HCT116 (cell line): ENCODE results near the gene UBE2E1. TPM values are rescaled to one million over a fixed set of nuclear protein-coding genes. Genes with fewer than 3 reads are reported as not detected.

Experiments used
- ATAC-seq: fragments of 200-7000 bp; cut with Tn5 transposase; 2 replicates; pipeline ENCODE4 v1.9.1; 2020; ENCODE audit warnings: mild to moderate bottlenecking, moderate library complexity
- BruUV-seq: library from RNA; stranded (reverse); fragments of 400-500 nt; replicated peaks from 2 replicates; lab custom pipeline; 2021; lab: Mats Ljungman, UMichigan
- CTCF ChIA-PET: fragments of 300-600 bp; sonication (Branson Sonifier 250); formaldehyde crosslinking; loops from one replicate; lab custom pipeline; 2021; ENCODE audit warnings: antibody characterized with exemption; lab: Charles Lee
- POLR2A ChIA-PET: fragments of 300-600, 350-600 bp; sonication (Branson Sonifier 250); formaldehyde crosslinking; loops from one replicate; lab custom pipeline; 2021; ENCODE audit warnings: antibody characterized with exemption; lab: Charles Lee
- RAD21 ChIA-PET, 2 experiments: fragments of 300-600 bp; sonication (Branson Sonifier 250); formaldehyde crosslinking; loops; one replicate each; lab custom pipeline; 2023; ENCODE audit warnings: low total read pairs in 2 of 2; ENCODE audit not compliant: uncharacterized antibody in 2 of 2, unreplicated experiment in 2 of 2, low non-redundant PET in 1 of 2; lab: Charles Lee
- DNase-seq: peaks from one replicate; pipeline ENCODE4 v3.0.0-alpha.2; 2010; ENCODE audit warnings: low read depth, low spot score
- H2AFZ ChIP-seq: fragments of 200-600 bp; shearing (Covaris generic), sonication (generic); 2 replicates; pipeline ENCODE4 v1.6.1; 2017; ENCODE audit warnings: low read depth, mixed run types, mixed read lengths, antibody characterized with exemption, low read length; ENCODE audit not compliant: poor library complexity, severe bottlenecking
- H3K27ac ChIP-seq: 2 replicates; pipeline ENCODE4 v1.5.1; 2012; ENCODE audit warnings: low read depth, low read length
- H3K27me3 ChIP-seq: fragments of 200-600 bp; sonication (generic); 2 replicates; pipeline ENCODE4 v1.6.1; 2016; ENCODE audit warnings: mixed run types, low read length, mixed read lengths; ENCODE audit not compliant: insufficient read depth
- H3K36me3 ChIP-seq, 2 experiments: fragments of 200-500 bp in 1 of 2; fragments of 200-600 bp in 1 of 2; sonication (Bioruptor generic) in 1 of 2; sonication (generic) in 1 of 2; 2 replicates each; pipeline versions ENCODE4 v1.5.1 to v1.6.1; 2014 to 2016; ENCODE audit warnings: low read length in 2 of 2, inconsistent platforms in 1 of 2, mixed read lengths in 1 of 2, mixed run types in 1 of 2; ENCODE audit not compliant: insufficient read depth in 2 of 2, control insufficient read depth in 1 of 2
- H3K4me1 ChIP-seq, 2 experiments: fragments of 200-600 bp in 1 of 2; sonication (generic) in 1 of 2; 2 replicates each; pipeline versions ENCODE4 v1.5.1 to v1.6.1; 2012 to 2017; ENCODE audit warnings: low read length in 2 of 2, inconsistent platforms in 1 of 2, mild to moderate bottlenecking in 1 of 2, mixed read lengths in 1 of 2, mixed run types in 1 of 2, moderate library complexity in 1 of 2; ENCODE audit not compliant: insufficient read depth in 2 of 2, control insufficient read depth in 1 of 2
- H3K4me2 ChIP-seq: fragments of 200-600 bp; sonication (generic); 2 replicates; pipeline ENCODE4 v1.6.1; 2017; ENCODE audit warnings: mixed run types, low read length, mixed read lengths
- H3K4me3 ChIP-seq, 2 experiments: fragments of 200-600 bp in 1 of 2; sonication (generic) in 1 of 2; replicated peaks in 1 of 2; 2 replicates each; pipeline ENCODE4 v1.5.1; 2011 to 2016; ENCODE audit warnings: low read length in 2 of 2, control low read depth in 1 of 2, low read depth in 1 of 2, mild to moderate bottlenecking in 1 of 2, mixed read lengths in 1 of 2, mixed run types in 1 of 2
- H3K79me2 ChIP-seq: fragments of 200-600 bp; sonication (generic); 2 replicates; pipeline ENCODE4 v1.6.1; 2017; ENCODE audit warnings: mild to moderate bottlenecking, mixed run types, low read length, moderate library complexity, mixed read lengths; ENCODE audit not compliant: insufficient read depth
- H3K9ac ChIP-seq: fragments of 200-600 bp; sonication (generic); 2 replicates; pipeline ENCODE4 v1.6.1; 2016; ENCODE audit warnings: low read length, mixed read lengths
- H3K9me2 ChIP-seq: fragments of 200-600 bp; sonication (generic), shearing (Covaris generic); 2 replicates; pipeline ENCODE4 v1.6.1; 2017; ENCODE audit warnings: mixed run types, mild to moderate bottlenecking, moderate library complexity; ENCODE audit not compliant: insufficient read depth
- H3K9me3 ChIP-seq, 2 experiments: fragments of 200-500 bp in 1 of 2; fragments of 200-600 bp in 1 of 2; sonication (Bioruptor generic) in 1 of 2; sonication (generic) in 1 of 2; 2 replicates each; pipeline ENCODE4 v1.6.1; 2014 to 2017; ENCODE audit warnings: low read length in 2 of 2, mixed read lengths in 2 of 2, inconsistent platforms in 1 of 2, low read depth in 1 of 2, mild to moderate bottlenecking in 1 of 2, mixed run types in 1 of 2, moderate library complexity in 1 of 2; ENCODE audit not compliant: control insufficient read depth in 1 of 2, insufficient read depth in 1 of 2
- H4K20me1 ChIP-seq: fragments of 200-600 bp; sonication (generic), shearing (Covaris generic); 2 replicates; pipeline ENCODE4 v1.6.1; 2017; ENCODE audit warnings: mixed run types, mild to moderate bottlenecking, moderate library complexity; ENCODE audit not compliant: insufficient read depth
- ELF1 ChIP-seq: IDR thresholded peaks from 2 replicates; pipeline ENCODE4 v1.6.1; 2012; ENCODE audit warnings: low read depth, borderline replicate concordance
- EZH2phosphoT487 ChIP-seq: fragments of 200-600 bp; IDR thresholded peaks from 2 replicates; pipeline ENCODE4 v1.6.1; 2018; ENCODE audit warnings: antibody characterized with exemption, borderline replicate concordance
- FOSL1 ChIP-seq: IDR thresholded peaks from 2 replicates; pipeline ENCODE4 v1.6.1; 2012; ENCODE audit warnings: low read depth
- JUND ChIP-seq: IDR thresholded peaks from 2 replicates; pipeline ENCODE4 v1.6.1; 2012
- RAD21 ChIP-seq: IDR thresholded peaks from 2 replicates; pipeline ENCODE4 v1.6.1; 2012; ENCODE audit warnings: low read depth, mild to moderate bottlenecking
- YY1 ChIP-seq: IDR thresholded peaks from 2 replicates; pipeline ENCODE4 v1.6.1; 2011; ENCODE audit warnings: low read length, low read depth, moderate library complexity, mild to moderate bottlenecking; ENCODE audit not compliant: insufficient replicate concordance; ENCODE audit errors: extremely low read depth
- ZFX ChIP-seq: fragments of 450-650 bp; IDR thresholded peaks from 2 replicates; pipeline ENCODE4 v1.6.1; 2017
- ZNF274 ChIP-seq: fragments of 200-500 bp; sonication (Bioruptor generic); IDR thresholded peaks from 2 replicates; pipeline ENCODE4 v1.6.1; 2014; ENCODE audit warnings: mild to moderate bottlenecking, low read depth, low read length, inconsistent platforms
- intact Hi-C: fragments of 100-400 bp; cut with micrococcal nuclease; formaldehyde crosslinking; loops from 2 replicates; pipeline ENCODE4 v1.10.0; 2022
- total RNA-seq: library from RNA; stranded (reverse); gene quantifications from one replicate; pipeline ENCODE4 v1.2.1, GENCODE V29; 2021; ENCODE audit not compliant: unreplicated experiment
- TF ChIP-seq, protein P1 (sequence below): IDR thresholded peaks from 2 replicates; pipeline ENCODE4 v1.6.1; 2011; ENCODE audit warnings: mild to moderate bottlenecking, low read length, moderate library complexity; ENCODE audit not compliant: insufficient replicate concordance; ENCODE audit errors: extremely low read depth
- TF ChIP-seq, protein P2 (sequence below), 3 experiments: fragments of 200-600 bp in 1 of 3; sonication (generic) in 1 of 3; IDR thresholded peaks in 2 of 3; conservative IDR thresholded peaks in 1 of 3; 2 replicates each; pipeline ENCODE4 v1.5.1; 2012 to 2017; ENCODE audit warnings: low read depth in 2 of 3, low read length in 2 of 3, antibody characterized with exemption in 1 of 3, borderline replicate concordance in 1 of 3, control low read depth in 1 of 3, mild to moderate bottlenecking in 1 of 3, mixed read lengths in 1 of 3, mixed run types in 1 of 3, moderate library complexity in 1 of 3; ENCODE audit not compliant: insufficient read depth in 1 of 3

Gene UBE2E1
- total RNA-seq, 1 experiment from 2014 or later = 75.1 TPM

DNA sequence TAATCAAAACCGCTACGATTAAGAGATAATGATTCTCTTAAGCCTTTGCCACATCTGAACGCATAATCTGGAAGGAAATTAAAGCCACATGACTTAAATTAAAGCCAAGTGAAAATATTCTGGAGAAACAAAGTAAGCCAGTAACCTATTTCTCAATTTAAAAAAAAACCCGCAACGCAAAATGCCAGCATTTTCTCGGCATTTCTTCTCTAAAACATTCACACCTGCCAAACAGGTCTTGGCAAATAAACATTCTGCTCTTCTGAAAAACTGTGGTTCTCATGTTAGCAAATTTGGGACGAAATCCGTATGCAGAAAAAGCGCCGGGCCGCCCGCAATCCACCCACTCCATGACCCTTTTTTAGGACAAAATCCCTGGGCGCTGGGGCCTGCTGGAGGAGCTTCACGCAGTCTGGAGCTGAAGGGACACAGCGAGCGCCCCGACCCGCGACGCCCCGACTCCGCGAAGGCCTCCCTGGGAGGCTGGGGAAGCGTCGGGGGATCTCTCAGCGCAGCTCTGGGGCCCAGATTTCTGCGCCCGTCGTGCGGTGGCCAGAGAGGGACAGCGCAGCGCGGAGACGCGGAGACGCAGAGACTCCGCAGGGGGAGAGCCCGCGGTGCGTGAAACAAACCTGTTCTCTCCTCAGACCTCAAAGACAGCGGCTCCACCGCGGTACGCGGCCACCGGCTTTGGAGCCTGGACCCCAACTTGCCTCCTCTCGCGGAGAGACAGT, 110.6 kb downstream of the UBE2E1 start:
- RAD21 ChIA-PET = no interaction called here
- CTCF ChIA-PET = interaction anchor here (0.7 to 1.4 kb wide), 2 partner anchors 11 to 28 kb away, joined by 4 to 5 read pairs; no protein-coding TSS in a partner anchor
- intact Hi-C loops = no loop called here
- H3K4me1 ChIP-seq = peaks cover 14 to 23% of the 10 kb centered on the region in 2 experiments; a peak in 3 of 4 replicates
- H3K4me2 ChIP-seq = peak overlapping the region; percentile 83
- H3K9ac ChIP-seq = peak overlapping the region; percentile 98
- POLR2A ChIA-PET = interaction anchor here (0.6 to 4.1 kb wide), 35 partner anchors 9 to 721 kb away, joined by 3 to 69 read pairs (median 4); no protein-coding TSS in a partner anchor
- no peaks in the 10 kb centered on the region for H3K27me3 ChIP-seq
- H4K20me1 ChIP-seq = peaks cover 28% of the 10 kb centered on the region; the same call in 1 of the 2 replicates
- peak overlapping the region; percentile 66 for H3K27ac ChIP-seq
- ATAC-seq = peak; percentile 64
- BruUV-seq = TSS peak; percentile 56
- peak overlapping the region; percentile 87 to 97 for H3K4me3 ChIP-seq
- DNase-seq = no peak
- no peaks in the 10 kb centered on the region for H3K9me3 ChIP-seq
- peak; percentile 83 for TF ChIP-seq ZFX
- TF ChIP-seq YY1 = no peak
- peaks cover 70% of the 10 kb centered on the region for H3K79me2 ChIP-seq
- peaks cover 16 to 26% of the 10 kb centered on the region in 2 experiments for H3K36me3 ChIP-seq
- no peaks in the 10 kb centered on the region for H3K9me2 ChIP-seq
- H2AFZ ChIP-seq = no peak overlapping the region

DNA sequence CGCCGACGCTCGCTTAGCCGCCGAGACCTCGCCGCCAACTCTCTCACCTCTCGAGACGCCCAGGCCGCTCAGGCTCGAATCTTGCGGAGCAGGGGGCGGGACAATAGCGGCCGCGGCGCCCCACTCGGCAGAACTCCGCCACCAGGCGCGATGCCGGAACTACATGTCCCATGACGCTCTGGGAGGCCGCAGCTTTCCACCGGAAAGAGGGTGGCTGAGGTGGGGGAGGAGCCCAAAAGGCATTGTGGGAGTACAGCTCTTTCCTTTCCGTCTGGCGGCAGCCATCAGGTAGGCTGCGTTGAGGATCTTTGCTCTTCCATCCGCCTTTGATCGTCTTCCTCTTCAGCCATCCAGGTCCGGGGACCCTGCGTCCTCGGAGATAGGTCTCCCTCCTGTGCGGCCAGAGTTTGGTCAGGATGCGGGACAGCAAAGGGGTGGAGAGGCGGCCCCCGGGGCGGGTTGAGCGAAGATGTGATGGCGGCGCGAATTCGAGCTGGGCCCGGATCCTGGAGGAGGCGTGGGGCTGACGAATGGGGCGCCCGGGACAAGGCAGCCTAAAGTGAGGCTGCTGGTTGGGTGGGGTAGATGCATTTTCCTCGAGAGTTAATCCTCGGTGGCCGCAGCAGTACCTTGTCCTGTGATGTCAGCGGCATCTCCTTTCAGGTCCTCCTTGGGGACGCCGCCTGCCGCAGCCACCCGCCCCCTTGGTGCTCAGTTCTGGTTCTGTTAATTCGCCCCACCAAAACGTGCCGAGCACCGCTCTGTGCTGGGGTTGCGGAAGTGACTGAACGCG, 111.3 kb downstream of the UBE2E1 start, which contains the start of the genes NKIRAS1 and RPL15:
NKIRAS1 (minus strand) TSS at position 105 of the 793 bp plus-strand sequence. CDS start 6,086 bp downstream, outside the sequence.
RPL15 (plus strand) TSS at position 247 of the 793 bp plus-strand sequence. CDS start 728 bp downstream, outside the sequence.
- H3K4me1 ChIP-seq = peaks cover 14 to 23% of the 10 kb centered on the region in 2 experiments; a peak in 3 of 4 replicates
- intact Hi-C loops = loop anchor here (1.0 kb wide), 1 partner anchor 29 kb away; no protein-coding TSS in a partner anchor
- peaks cover 28% of the 10 kb centered on the region; the same call in 1 of the 2 replicates for H4K20me1 ChIP-seq
- H3K4me3 ChIP-seq = peak within 1 kb of the TSS; percentile 87 to 97
- peak within 1 kb of the TSS; percentile 83 for H3K27ac ChIP-seq
- H3K9me3 ChIP-seq = no peaks in the 10 kb centered on the region
- peak within 1 kb of the TSS; percentile 98 for H3K9ac ChIP-seq
- BruUV-seq = TSS peak; percentile 45
- H3K9me2 ChIP-seq = no peaks in the 10 kb centered on the region
- no peaks in the 10 kb centered on the region for H3K27me3 ChIP-seq
- peaks cover 70% of the 10 kb centered on the region for H3K79me2 ChIP-seq
- peak within 1 kb of the TSS; percentile 83 for H3K4me2 ChIP-seq
- H3K36me3 ChIP-seq = peaks cover 16 to 26% of the 10 kb centered on the region in 2 experiments
- ChIA-PET CTCF (interaction anchor here (0.7 to 1.4 kb wide), 2 partner anchors 10 to 29 kb away, joined by 4 to 5 read pairs; no protein-coding TSS in a partner anchor), RAD21 (no interaction called here), POLR2A (interaction anchor here (0.6 to 4.1 kb wide), 35 partner anchors 10 to 720 kb away, joined by 3 to 69 read pairs (median 4); no protein-coding TSS in a partner anchor)
- ATAC-seq = peak; percentile 91
- peak; percentile 91 for DNase-seq
- H2AFZ ChIP-seq = no peak within 1 kb of the TSS
- peak; percentile 61 for TF ChIP-seq ZFX
- TF ChIP-seq, protein P1, sequence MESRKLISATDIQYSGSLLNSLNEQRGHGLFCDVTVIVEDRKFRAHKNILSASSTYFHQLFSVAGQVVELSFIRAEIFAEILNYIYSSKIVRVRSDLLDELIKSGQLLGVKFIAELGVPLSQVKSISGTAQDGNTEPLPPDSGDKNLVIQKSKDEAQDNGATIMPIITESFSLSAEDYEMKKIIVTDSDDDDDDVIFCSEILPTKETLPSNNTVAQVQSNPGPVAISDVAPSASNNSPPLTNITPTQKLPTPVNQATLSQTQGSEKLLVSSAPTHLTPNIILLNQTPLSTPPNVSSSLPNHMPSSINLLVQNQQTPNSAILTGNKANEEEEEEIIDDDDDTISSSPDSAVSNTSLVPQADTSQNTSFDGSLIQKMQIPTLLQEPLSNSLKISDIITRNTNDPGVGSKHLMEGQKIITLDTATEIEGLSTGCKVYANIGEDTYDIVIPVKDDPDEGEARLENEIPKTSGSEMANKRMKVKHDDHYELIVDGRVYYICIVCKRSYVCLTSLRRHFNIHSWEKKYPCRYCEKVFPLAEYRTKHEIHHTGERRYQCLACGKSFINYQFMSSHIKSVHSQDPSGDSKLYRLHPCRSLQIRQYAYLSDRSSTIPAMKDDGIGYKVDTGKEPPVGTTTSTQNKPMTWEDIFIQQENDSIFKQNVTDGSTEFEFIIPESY = no peak
- TF ChIP-seq FOSL1 = no peak
- TF ChIP-seq JUND = no peak
- TF ChIP-seq, protein P2, sequence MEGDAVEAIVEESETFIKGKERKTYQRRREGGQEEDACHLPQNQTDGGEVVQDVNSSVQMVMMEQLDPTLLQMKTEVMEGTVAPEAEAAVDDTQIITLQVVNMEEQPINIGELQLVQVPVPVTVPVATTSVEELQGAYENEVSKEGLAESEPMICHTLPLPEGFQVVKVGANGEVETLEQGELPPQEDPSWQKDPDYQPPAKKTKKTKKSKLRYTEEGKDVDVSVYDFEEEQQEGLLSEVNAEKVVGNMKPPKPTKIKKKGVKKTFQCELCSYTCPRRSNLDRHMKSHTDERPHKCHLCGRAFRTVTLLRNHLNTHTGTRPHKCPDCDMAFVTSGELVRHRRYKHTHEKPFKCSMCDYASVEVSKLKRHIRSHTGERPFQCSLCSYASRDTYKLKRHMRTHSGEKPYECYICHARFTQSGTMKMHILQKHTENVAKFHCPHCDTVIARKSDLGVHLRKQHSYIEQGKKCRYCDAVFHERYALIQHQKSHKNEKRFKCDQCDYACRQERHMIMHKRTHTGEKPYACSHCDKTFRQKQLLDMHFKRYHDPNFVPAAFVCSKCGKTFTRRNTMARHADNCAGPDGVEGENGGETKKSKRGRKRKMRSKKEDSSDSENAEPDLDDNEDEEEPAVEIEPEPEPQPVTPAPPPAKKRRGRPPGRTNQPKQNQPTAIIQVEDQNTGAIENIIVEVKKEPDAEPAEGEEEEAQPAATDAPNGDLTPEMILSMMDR (IDR thresholded peaks at IDR 0.05 in 2 of 3, conservative IDR thresholded peaks at IDR 0.05 in 1 of 3; ENCODE audit: borderline replicate concordance in 1 of 3, insufficient read depth in 1 of 3, low read depth in 2 of 3, low read length in 2 of 3) = peak in 1 of 3 experiments; percentile 38; a peak in 2 of 6 replicates
- no peak for TF ChIP-seq EZH2phosphoT487
- no peak for TF ChIP-seq RAD21
- no peak for TF ChIP-seq ZNF274
- peak; percentile 90 for TF ChIP-seq YY1
- TF ChIP-seq ELF1 = peak; percentile 21; the same call in 1 of the 2 replicates
